Erythroblast (primary cell): ENCODE data around the gene HOXB1.

Experiments
- GATA1 ChIP-seq: IDR thresholded peaks from 2 replicates; pipeline ENCODE4 v1.6.1; 2011; ENCODE audit warnings: low read depth, mild to moderate bottlenecking, control low read depth, low read length, moderate library complexity
- POLR2A ChIP-seq: IDR thresholded peaks from 2 replicates; pipeline ENCODE4 v1.6.1; 2011; ENCODE audit warnings: mild to moderate bottlenecking, low read length

- no peak for TF ChIP-seq POLR2A
- no peak for TF ChIP-seq GATA1
Measured at GRCh38 chr17:48541036-48541576, 10.3 kb upstream of the HOXB1 start.
